Measurements from ENCODE around the gene FCRL3. TPM values are rescaled to one million over a fixed set of nuclear protein-coding genes. Genes with fewer than 3 reads are reported as not detected.

The FCRL3 gene
- total and polyA plus RNA-seq, 10 of the 15 experiments (the other 5 are each of a cell fraction or from before 2014, with no cell fraction given), result 0.04 to 2.3 (median 0.07) TPM; not detected in 5

DNA sequence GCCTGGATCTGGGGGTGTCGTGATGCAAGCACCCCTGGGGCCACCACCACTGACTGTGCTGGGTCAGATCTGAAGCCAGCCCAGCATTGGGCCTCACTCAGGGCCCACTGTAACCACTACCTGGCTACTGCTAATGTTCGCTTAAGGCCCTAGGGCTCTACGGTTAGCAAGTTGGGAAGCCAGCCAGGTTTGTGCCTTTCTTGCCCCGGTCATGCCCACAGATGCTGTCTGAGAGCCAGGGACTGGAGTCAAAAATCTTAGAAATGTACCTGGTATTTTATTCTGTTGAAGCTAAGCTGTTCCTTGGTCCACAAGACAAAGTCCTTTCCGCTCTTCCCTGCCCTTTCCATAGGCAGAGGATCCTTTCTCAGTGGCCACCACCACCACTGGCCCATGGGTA lies 15.2 kb upstream of the FCRL3 start:
- RAD21 ChIA-PET (ENCODE audit: unreplicated experiment), result no interaction called here
- 48% methylated on average over 5 of the region's 5 CpGs for WGBS (ENCODE audit: insufficient coverage, insufficient replicate concordance, low lambda C conversion rate, missing lambda C conversion rate)
- no peak for TF ChIP-seq BMI1 (IDR thresholded peaks at IDR 0.05; ENCODE audit: borderline replicate concordance)
- TF ChIP-seq JUNB (IDR thresholded peaks at IDR 0.05), result no peak
- TF ChIP-seq, protein P1, sequence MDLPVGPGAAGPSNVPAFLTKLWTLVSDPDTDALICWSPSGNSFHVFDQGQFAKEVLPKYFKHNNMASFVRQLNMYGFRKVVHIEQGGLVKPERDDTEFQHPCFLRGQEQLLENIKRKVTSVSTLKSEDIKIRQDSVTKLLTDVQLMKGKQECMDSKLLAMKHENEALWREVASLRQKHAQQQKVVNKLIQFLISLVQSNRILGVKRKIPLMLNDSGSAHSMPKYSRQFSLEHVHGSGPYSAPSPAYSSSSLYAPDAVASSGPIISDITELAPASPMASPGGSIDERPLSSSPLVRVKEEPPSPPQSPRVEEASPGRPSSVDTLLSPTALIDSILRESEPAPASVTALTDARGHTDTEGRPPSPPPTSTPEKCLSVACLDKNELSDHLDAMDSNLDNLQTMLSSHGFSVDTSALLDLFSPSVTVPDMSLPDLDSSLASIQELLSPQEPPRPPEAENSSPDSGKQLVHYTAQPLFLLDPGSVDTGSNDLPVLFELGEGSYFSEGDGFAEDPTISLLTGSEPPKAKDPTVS (IDR thresholded peaks at IDR 0.05; ENCODE audit: low read depth, low read length), result no peak
- TF ChIP-seq STAT1 (conservative IDR thresholded peaks at IDR 0.05), result no peak
- no peak for TF ChIP-seq MEF2B (IDR thresholded peaks at IDR 0.05; ENCODE audit: partially characterized antibody, poor library complexity, severe bottlenecking)
- TF ChIP-seq, protein P2, sequence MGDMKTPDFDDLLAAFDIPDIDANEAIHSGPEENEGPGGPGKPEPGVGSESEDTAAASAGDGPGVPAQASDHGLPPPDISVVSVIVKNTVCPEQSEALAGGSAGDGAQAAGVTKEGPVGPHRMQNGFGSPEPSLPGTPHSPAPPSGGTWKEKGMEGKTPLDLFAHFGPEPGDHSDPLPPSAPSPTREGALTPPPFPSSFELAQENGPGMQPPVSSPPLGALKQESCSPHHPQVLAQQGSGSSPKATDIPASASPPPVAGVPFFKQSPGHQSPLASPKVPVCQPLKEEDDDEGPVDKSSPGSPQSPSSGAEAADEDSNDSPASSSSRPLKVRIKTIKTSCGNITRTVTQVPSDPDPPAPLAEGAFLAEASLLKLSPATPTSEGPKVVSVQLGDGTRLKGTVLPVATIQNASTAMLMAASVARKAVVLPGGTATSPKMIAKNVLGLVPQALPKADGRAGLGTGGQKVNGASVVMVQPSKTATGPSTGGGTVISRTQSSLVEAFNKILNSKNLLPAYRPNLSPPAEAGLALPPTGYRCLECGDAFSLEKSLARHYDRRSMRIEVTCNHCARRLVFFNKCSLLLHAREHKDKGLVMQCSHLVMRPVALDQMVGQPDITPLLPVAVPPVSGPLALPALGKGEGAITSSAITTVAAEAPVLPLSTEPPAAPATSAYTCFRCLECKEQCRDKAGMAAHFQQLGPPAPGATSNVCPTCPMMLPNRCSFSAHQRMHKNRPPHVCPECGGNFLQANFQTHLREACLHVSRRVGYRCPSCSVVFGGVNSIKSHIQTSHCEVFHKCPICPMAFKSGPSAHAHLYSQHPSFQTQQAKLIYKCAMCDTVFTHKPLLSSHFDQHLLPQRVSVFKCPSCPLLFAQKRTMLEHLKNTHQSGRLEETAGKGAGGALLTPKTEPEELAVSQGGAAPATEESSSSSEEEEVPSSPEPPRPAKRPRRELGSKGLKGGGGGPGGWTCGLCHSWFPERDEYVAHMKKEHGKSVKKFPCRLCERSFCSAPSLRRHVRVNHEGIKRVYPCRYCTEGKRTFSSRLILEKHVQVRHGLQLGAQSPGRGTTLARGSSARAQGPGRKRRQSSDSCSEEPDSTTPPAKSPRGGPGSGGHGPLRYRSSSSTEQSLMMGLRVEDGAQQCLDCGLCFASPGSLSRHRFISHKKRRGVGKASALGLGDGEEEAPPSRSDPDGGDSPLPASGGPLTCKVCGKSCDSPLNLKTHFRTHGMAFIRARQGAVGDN (IDR thresholded peaks at IDR 0.05), result no peak
- no peak for TF ChIP-seq SUPT20H (IDR thresholded peaks at IDR 0.05; ENCODE audit: borderline replicate concordance, control insufficient read depth, low read depth, low read length)
- TF ChIP-seq, protein P3, sequence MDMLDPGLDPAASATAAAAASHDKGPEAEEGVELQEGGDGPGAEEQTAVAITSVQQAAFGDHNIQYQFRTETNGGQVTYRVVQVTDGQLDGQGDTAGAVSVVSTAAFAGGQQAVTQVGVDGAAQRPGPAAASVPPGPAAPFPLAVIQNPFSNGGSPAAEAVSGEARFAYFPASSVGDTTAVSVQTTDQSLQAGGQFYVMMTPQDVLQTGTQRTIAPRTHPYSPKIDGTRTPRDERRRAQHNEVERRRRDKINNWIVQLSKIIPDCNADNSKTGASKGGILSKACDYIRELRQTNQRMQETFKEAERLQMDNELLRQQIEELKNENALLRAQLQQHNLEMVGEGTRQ (IDR thresholded peaks at IDR 0.05; ENCODE audit: borderline replicate concordance, low read depth, low read length), result no peak
- TF ChIP-seq IRF4 (IDR thresholded peaks at IDR 0.05; ENCODE audit: low read depth, low read length), result no peak
- TF ChIP-seq RAD51 (IDR thresholded peaks at IDR 0.05), result no peak
- no peak for TF ChIP-seq KAT2A (conservative IDR thresholded peaks at IDR 0.05; ENCODE audit: control insufficient read depth, low read depth, low read length)
- TF ChIP-seq SREBF1 (IDR thresholded peaks at IDR 0.05; ENCODE audit: low read length), result no peak
- no peak for TF ChIP-seq BHLHE40 (IDR thresholded peaks at IDR 0.05; ENCODE audit: borderline replicate concordance in 1 of 2, low read depth in 2 of 2, low read length in 1 of 2)

More for the DNA sequence above, 15.2 kb upstream of the FCRL3 start:
- Histone ChIP-seq H3K4me1 (ENCODE audit: control insufficient read depth, insufficient read depth, low read length) (no peaks in the 10 kb centered on the region), H3K9me3 (replicated peaks; ENCODE audit: control insufficient read depth, insufficient read depth, low read length) (no peaks in the 10 kb centered on the region; the same call in 2 of the 3 replicates), H4K20me1 (ENCODE audit: control insufficient read depth, insufficient read depth) (no peaks in the 10 kb centered on the region), H3K4me2 (ENCODE audit: control insufficient read depth, insufficient read depth) (no peak overlapping the region), H3K27ac (ENCODE audit: control insufficient read depth, insufficient read depth) (no peak overlapping the region), H3K79me2 (ENCODE audit: control insufficient read depth, insufficient read depth, low read length) (no peaks in the 10 kb centered on the region), H3K4me3 (no peak overlapping the region), H3K27me3 (replicated peaks in 1 of 2; ENCODE audit: control insufficient read depth in 2 of 2, insufficient read depth in 2 of 2, low read length in 1 of 2) (no peaks in the 10 kb centered on the region; a peak in 1 of 4 replicates), H3K36me3 (ENCODE audit: control insufficient read depth in 2 of 2, insufficient read depth in 2 of 2, low read length in 1 of 2) (no peaks in the 10 kb centered on the region), H3K9ac (ENCODE audit: control insufficient read depth, insufficient read depth, low read length) (no peak overlapping the region), H2AFZ (ENCODE audit: control insufficient read depth, low read depth, low read length) (no peak overlapping the region)
- ChIA-PET POLR2A (no interaction called here), CTCF (no interaction called here), SMC1A (ENCODE audit: uncharacterized antibody, unreplicated experiment) (no interaction called here)
- DNase-seq (ENCODE audit: low read depth, low spot score) (no peak), FAIRE-seq (no peak), ATAC-seq (no peak)
- in situ Hi-C loops (cut with MboI), result no loop called here
- intact Hi-C loops (cut with micrococcal nuclease; ENCODE audit: unreplicated experiment), result no loop called here
- no TSS peak for BruUV-seq (replicated peaks)
